Measurements from ENCODE around the gene ANKRD13A.

DNA sequence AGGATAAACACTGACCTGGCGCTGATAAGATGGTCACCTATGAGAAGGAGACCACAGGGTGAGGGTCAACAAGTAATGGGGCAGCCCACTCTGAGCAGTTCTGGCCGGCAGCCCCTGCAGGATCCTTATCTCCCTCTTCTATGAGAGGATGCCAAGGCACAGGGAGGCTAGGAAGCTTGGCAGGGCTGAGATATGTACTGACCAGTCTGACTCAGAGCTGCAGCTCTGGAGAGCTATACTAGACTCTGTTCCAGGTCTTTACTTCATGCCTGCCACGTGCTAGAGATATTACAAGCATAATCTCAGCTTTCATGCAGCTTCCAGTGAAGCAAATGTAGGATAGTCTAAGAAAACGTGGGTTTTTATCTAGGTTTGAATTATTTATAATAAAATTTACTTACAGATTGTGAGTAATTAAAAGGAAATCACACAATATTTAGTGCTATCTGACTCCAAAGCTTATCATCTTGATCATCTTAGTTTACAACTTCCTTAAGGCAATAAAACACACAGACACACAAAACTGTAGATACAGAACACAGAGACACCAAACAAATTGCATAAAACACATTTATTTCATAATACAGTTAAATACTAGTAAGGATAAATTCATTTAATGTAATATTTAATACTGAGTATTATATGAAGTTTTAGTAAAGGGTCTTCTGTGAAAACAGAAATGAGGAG, 35.3 kb upstream of the ANKRD13A start:
- TF ChIP-seq, protein P1, sequence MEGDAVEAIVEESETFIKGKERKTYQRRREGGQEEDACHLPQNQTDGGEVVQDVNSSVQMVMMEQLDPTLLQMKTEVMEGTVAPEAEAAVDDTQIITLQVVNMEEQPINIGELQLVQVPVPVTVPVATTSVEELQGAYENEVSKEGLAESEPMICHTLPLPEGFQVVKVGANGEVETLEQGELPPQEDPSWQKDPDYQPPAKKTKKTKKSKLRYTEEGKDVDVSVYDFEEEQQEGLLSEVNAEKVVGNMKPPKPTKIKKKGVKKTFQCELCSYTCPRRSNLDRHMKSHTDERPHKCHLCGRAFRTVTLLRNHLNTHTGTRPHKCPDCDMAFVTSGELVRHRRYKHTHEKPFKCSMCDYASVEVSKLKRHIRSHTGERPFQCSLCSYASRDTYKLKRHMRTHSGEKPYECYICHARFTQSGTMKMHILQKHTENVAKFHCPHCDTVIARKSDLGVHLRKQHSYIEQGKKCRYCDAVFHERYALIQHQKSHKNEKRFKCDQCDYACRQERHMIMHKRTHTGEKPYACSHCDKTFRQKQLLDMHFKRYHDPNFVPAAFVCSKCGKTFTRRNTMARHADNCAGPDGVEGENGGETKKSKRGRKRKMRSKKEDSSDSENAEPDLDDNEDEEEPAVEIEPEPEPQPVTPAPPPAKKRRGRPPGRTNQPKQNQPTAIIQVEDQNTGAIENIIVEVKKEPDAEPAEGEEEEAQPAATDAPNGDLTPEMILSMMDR (IDR thresholded peaks at IDR 0.05), result no peak
- no peak for TF ChIP-seq EZH2 (IDR thresholded peaks at IDR 0.05)
